Activated CD8-positive, alpha-beta T cell treated with anti-CD3 and anti-CD28 coated beads for 36 hours (primary cell): ENCODE results near the gene RRP15. TPM values are rescaled to one million over a fixed set of nuclear protein-coding genes. Genes with fewer than 3 reads are reported as not detected.
A peak's percentile ranks its signal among the peaks of the same experiment; 100 is the strongest.

Experiments
- ATAC-seq: fragments of 200-7000 bp; cut with Tn5 transposase; one replicate; pipeline ENCODE4 v1.10.0; 2021; ENCODE audit warnings: mild to moderate bottlenecking, moderate library complexity
- CTCF ChIA-PET: fragments of 350-600 bp; sonication (Branson Sonifier 250); formaldehyde crosslinking; loops from one replicate; lab custom pipeline; 2021; ENCODE audit warnings: antibody characterized with exemption; lab: Charles Lee
- POLR2A ChIA-PET: fragments of 350-600 bp; sonication (Branson Sonifier 250); formaldehyde crosslinking; loops from one replicate; lab custom pipeline; 2021; ENCODE audit warnings: antibody characterized with exemption; lab: Charles Lee
- DNase-seq: peaks from one replicate; pipeline ENCODE4 v3.0.0-alpha.2; 2020
- H3K27ac Mint-ChIP-seq: one replicate; pipeline ENCODE4 v1.8.0; 2021; ENCODE audit warnings: mild to moderate bottlenecking, mixed read lengths
- H3K27me3 Mint-ChIP-seq: one replicate; pipeline ENCODE4 v1.8.0; 2021; ENCODE audit warnings: mixed read lengths
- H3K36me3 Mint-ChIP-seq: one replicate; pipeline ENCODE4 v1.8.0; 2021; ENCODE audit warnings: low read depth, mixed read lengths
- H3K4me1 Mint-ChIP-seq: one replicate; pipeline ENCODE4 v1.8.0; 2021; ENCODE audit warnings: low read depth, mixed read lengths
- H3K4me3 Mint-ChIP-seq: one replicate; pipeline ENCODE4 v1.8.0; 2021; ENCODE audit warnings: mild to moderate bottlenecking, moderate library complexity, mixed read lengths
- H3K9me3 Mint-ChIP-seq: one replicate; pipeline ENCODE4 v1.8.0; 2021; ENCODE audit warnings: mixed read lengths
- intact Hi-C: fragments of 100-400 bp; cut with micrococcal nuclease; formaldehyde crosslinking; loops from one replicate; pipeline ENCODE4 v1.10.0; 2022
- total RNA-seq, 2 experiments: library from RNA; stranded (reverse); gene quantifications; one replicate each; pipeline ENCODE4 v1.2.3, GENCODE V29; 2021
- TF ChIP-seq, protein P1 (sequence below): fragments of 200-600 bp; IDR thresholded peaks from one replicate; pipeline ENCODE4 v1.8.0; 2022; ENCODE audit warnings: antibody characterized with exemption, mild to moderate bottlenecking

The RRP15 gene
- total RNA-seq, 2 experiments from 2014 or later, result 20.9 to 24.3 TPM

DNA sequence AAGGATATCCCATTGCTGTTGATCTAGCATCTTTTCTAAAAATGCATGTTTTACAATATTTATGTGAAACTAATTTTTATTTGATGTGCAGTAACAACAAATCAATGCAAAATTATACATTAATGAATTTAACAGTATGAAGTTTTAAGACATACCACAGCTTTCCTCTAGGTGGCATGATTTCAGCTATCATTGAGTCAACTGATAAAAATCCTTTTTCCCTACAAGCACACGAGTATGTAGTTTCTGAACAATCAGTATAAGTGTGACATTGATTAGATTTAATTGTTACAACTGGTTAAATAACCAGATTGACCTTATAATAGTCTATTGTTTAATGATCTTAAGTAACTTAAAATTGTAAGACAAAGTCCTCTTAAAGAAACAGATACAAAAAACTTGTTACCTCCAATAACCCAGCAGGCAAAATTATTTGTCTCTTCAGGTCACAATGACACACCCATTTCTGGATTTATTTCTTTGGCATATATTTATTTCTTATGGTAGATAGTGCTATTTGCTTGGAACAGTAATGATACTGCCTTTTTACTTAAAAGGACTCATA lies 54.3 kb downstream of the RRP15 start:
- Mint-ChIP-seq H3K4me3 (no peak overlapping the region), H3K9me3 (no peaks in the 10 kb centered on the region), H3K4me1 (no peaks in the 10 kb centered on the region), H3K27ac (no peak overlapping the region), H3K36me3 (peaks cover 13% of the 10 kb centered on the region), H3K27me3 (peaks cover 8% of the 10 kb centered on the region)
- no peak for ATAC-seq
- ChIA-PET CTCF (interaction anchor here (0.7 to 2.1 kb wide), 11 partner anchors 9 to 204 kb away, joined by 3 to 10 read pairs (median 4); no protein-coding TSS in a partner anchor), POLR2A (no interaction called here)
- no peak for DNase-seq
- intact Hi-C loops, result loop anchor here (1.0 kb wide), 1 partner anchor 182 kb away; no protein-coding TSS in a partner anchor
- TF ChIP-seq, protein P1, sequence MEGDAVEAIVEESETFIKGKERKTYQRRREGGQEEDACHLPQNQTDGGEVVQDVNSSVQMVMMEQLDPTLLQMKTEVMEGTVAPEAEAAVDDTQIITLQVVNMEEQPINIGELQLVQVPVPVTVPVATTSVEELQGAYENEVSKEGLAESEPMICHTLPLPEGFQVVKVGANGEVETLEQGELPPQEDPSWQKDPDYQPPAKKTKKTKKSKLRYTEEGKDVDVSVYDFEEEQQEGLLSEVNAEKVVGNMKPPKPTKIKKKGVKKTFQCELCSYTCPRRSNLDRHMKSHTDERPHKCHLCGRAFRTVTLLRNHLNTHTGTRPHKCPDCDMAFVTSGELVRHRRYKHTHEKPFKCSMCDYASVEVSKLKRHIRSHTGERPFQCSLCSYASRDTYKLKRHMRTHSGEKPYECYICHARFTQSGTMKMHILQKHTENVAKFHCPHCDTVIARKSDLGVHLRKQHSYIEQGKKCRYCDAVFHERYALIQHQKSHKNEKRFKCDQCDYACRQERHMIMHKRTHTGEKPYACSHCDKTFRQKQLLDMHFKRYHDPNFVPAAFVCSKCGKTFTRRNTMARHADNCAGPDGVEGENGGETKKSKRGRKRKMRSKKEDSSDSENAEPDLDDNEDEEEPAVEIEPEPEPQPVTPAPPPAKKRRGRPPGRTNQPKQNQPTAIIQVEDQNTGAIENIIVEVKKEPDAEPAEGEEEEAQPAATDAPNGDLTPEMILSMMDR, result peak; percentile 74

DNA sequence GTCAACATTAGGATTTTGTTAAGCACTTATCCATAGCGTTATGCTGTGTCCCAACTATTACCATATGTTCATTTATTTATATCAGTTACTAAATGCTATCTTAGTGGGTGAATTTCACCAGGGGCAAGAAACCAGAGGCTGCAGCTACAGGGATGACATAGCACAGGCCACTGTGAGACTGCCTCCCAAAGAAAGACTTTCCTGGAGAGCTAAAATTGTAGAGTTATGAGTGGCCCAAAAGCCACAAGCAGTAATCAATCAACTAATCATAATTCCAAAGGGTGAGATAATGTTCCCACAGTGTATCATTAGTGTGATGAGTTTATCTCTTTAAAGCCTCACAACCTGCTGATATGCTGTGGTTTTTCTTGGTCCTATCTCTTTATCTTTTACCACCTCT lies 56.2 kb downstream of the RRP15 start:
- Mint-ChIP-seq H3K4me3 (no peak overlapping the region), H3K4me1 (peaks cover 4% of the 10 kb centered on the region), H3K27me3 (peaks cover 12% of the 10 kb centered on the region), H3K36me3 (peaks cover 11% of the 10 kb centered on the region), H3K9me3 (no peaks in the 10 kb centered on the region), H3K27ac (no peak overlapping the region)
- ChIA-PET CTCF (interaction anchor here (1.0 kb wide), 1 partner anchor 43 kb away, joined by 3 read pairs; no protein-coding TSS in a partner anchor), POLR2A (no interaction called here)
- intact Hi-C loops, result no loop called here
- TF ChIP-seq, protein P1, result no peak
- no peak for ATAC-seq
- DNase-seq, result no peak

DNA sequence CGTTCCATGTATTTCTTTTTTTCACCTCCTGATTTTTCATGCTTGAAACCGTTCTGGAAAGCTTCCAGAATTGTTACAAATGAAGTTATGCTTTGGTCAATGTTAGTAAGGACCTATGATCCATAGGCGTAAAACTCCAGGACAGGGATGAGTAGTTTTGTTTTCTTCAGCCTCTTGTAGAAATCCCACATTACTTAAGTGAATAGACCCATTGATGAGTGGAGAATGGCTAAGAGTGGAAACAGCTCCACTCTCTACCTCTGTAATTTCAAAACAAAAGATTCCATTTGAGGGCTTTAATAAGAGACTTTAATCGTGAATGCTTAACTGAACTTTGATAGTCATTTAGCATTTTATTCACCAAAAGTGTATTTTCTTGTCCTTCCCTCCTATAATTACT lies 57.0 kb downstream of the RRP15 start:
- H3K4me3 Mint-ChIP-seq, result no peak overlapping the region
- no peak overlapping the region for H3K27ac Mint-ChIP-seq
- TF ChIP-seq, protein P1, result no peak
- H3K27me3 Mint-ChIP-seq, result peaks cover 20% of the 10 kb centered on the region
- DNase-seq, result no peak
- intact Hi-C loops, result no loop called here
- no peak for ATAC-seq
- peaks cover 12% of the 10 kb centered on the region for H3K4me1 Mint-ChIP-seq
- POLR2A ChIA-PET, result no interaction called here
- H3K9me3 Mint-ChIP-seq, result no peaks in the 10 kb centered on the region
- H3K36me3 Mint-ChIP-seq, result peaks cover 11% of the 10 kb centered on the region
- CTCF ChIA-PET, result no interaction called here

DNA sequence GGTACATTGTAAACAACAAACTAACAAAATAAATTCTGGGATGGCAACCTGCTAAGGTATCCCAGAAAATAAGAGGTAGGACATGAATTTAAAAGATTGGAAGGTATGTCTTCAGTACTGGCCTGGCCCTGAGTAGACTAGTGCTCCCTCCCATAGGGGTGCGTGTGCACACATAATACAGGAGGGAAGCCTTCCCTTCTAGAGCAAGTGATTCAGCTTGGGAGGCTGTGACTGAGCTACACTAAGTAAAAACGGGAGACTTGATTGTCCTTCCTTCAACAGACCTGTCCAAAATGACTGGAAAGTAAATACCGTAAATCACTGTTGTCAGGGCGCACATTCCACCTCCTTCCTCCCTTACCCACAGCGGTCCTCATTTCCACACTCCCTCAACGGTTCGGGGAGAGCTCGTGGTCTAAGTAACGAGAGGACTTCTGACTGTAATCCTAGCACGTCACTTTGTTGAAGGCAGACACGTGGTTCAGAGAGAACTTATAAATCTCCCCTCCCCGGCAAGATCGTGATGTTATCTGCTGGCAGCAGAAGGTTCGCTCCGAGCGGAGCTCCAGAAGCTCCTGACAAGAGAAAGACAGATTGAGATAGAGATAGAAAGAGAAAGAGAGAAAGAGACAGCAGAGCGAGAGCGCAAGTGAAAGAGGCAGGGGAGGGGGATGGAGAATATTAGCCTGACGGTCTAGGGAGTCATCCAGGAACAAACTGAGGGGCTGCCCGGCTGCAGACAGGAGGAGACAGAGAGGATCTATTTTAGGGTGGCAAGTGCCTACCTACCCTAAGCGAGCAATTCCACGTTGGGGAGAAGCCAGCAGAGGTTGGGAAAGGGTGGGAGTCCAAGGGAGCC lies 60.0 kb downstream of the RRP15 start, which contains the start of gene TGFB2:
TSS of gene TGFB2 (plus strand) at position 523 of the 859 bp plus-strand sequence. CDS start 1,366 bp downstream, outside the sequence.
- ATAC-seq (peak; percentile 63), DNase-seq (peak; percentile 37)
- CTCF ChIA-PET, result interaction anchor here (1.2 to 1.4 kb wide), 2 partner anchors 16 to 19 kb away, joined by 3 to 6 read pairs; no protein-coding TSS in a partner anchor
- H3K27me3 Mint-ChIP-seq, result peaks cover 41% of the 10 kb centered on the region
- POLR2A ChIA-PET, result interaction anchor here (1.1 to 1.3 kb wide), 2 partner anchors 10 to 53 kb away, joined by 3 read pairs; no protein-coding TSS in a partner anchor
- H3K4me3 Mint-ChIP-seq, result no peak within 1 kb of the TSS
- peaks cover 7% of the 10 kb centered on the region for H3K36me3 Mint-ChIP-seq
- peaks cover 17% of the 10 kb centered on the region for H3K4me1 Mint-ChIP-seq
- no peak within 1 kb of the TSS for H3K27ac Mint-ChIP-seq
- H3K9me3 Mint-ChIP-seq, result no peaks in the 10 kb centered on the region
- TF ChIP-seq, protein P1, result no peak
- intact Hi-C loops, result no loop called here
